HG03066 (cell line): ENCODE results near the gene TAMALIN.

ENCODE experiments used
- ATAC-seq: cut with Tn5 transposase; IDR thresholded peaks from one replicate; pipeline ENCODE4 v1.9.1; 2021; ENCODE audit warnings: low read depth; ENCODE audit not compliant: unreplicated experiment

TAMALIN gene

GRCh38 chr12:52032804-52033445 lies 26.2 kb downstream of the TAMALIN start:
- peak; percentile 89 for ATAC-seq

GRCh38 chr12:52033446-52034140 lies 26.8 kb downstream of the TAMALIN start:
- ATAC-seq = no peak

GRCh38 chr12:52035190-52035589 lies 28.4 kb downstream of the TAMALIN start:
- no peak for ATAC-seq

GRCh38 chr12:52035926-52036325 lies 29.2 kb downstream of the TAMALIN start:
- ATAC-seq = no peak

- peak; percentile 39 for ATAC-seq
Observed at GRCh38 chr12:52036587-52037171, 29.9 kb downstream of the TAMALIN start.

- ATAC-seq = peak; percentile 1
Observed at GRCh38 chr12:52037248-52037861, 30.6 kb downstream of the TAMALIN start.

GRCh38 chr12:52038447-52038846 lies 31.7 kb downstream of the TAMALIN start:
- ATAC-seq = no peak

GRCh38 chr12:52041035-52041434 lies 34.3 kb downstream of the TAMALIN start:
- no peak for ATAC-seq

GRCh38 chr12:52041695-52042123 lies 35.0 kb downstream of the TAMALIN start:
- ATAC-seq = no peak

- ATAC-seq = no peak
Observed at GRCh38 chr12:52042706-52043385, 36.1 kb downstream of the TAMALIN start.

GRCh38 chr12:52043386-52044212 lies 36.9 kb downstream of the TAMALIN start:
- ATAC-seq = no peak

GRCh38 chr12:52044292-52044983 lies 37.7 kb downstream of the TAMALIN start:
- ATAC-seq = no peak

GRCh38 chr12:52045794-52046199 lies 39.1 kb downstream of the TAMALIN start:
- ATAC-seq = no peak

- ATAC-seq = no peak
Observed at GRCh38 chr12:52046859-52047258, 40.1 kb downstream of the TAMALIN start.

- no peak for ATAC-seq
Observed at GRCh38 chr12:52049286-52049685, 42.5 kb downstream of the TAMALIN start.

- no peak for ATAC-seq
Observed at GRCh38 chr12:52049688-52050087, 42.9 kb downstream of the TAMALIN start.

GRCh38 chr12:52050116-52050757 lies 43.5 kb downstream of the TAMALIN start:
- ATAC-seq = no peak

GRCh38 chr12:52050758-52051541 lies 44.2 kb downstream of the TAMALIN start, which contains the start of gene NR4A1:
TSS of gene NR4A1 (plus strand) at chr12:52051442. CDS start at chr12:52054329, 2,887 bp downstream.
- ATAC-seq = peak; percentile 67
